ENCODE results near the gene EPB41L4B. TPM values are rescaled to one million over a fixed set of nuclear protein-coding genes. Genes with fewer than 3 reads are reported as not detected.

Gene EPB41L4B
- total RNA-seq, 1 experiment from 2014 or later = 8.1 TPM

GRCh38 chr9:109286571-109286977 is 34.3 kb downstream of the EPB41L4B start:
- ChIA-PET POLR2A (no interaction called here), RAD21 (ENCODE audit: low non-redundant PET in 1 of 2, low total read pairs in 2 of 2, uncharacterized antibody in 2 of 2, unreplicated experiment in 2 of 2) (no interaction called here), CTCF (no interaction called here)
- no peak for TF ChIP-seq ZBTB33 (IDR thresholded peaks at IDR 0.05; ENCODE audit: extremely low read depth, insufficient replicate concordance, low read length)
- TF ChIP-seq SIN3A (IDR thresholded peaks at IDR 0.05; ENCODE audit: low read depth) = no peak
- TF ChIP-seq ATF3 (IDR thresholded peaks at IDR 0.05) = no peak
- no peak for TF ChIP-seq SRF (IDR thresholded peaks at IDR 0.05; ENCODE audit: low read depth)
- no peak for TF ChIP-seq MAX (IDR thresholded peaks at IDR 0.05)
- TF ChIP-seq JUND (IDR thresholded peaks at IDR 0.05) = no peak
- TF ChIP-seq, protein P1, sequence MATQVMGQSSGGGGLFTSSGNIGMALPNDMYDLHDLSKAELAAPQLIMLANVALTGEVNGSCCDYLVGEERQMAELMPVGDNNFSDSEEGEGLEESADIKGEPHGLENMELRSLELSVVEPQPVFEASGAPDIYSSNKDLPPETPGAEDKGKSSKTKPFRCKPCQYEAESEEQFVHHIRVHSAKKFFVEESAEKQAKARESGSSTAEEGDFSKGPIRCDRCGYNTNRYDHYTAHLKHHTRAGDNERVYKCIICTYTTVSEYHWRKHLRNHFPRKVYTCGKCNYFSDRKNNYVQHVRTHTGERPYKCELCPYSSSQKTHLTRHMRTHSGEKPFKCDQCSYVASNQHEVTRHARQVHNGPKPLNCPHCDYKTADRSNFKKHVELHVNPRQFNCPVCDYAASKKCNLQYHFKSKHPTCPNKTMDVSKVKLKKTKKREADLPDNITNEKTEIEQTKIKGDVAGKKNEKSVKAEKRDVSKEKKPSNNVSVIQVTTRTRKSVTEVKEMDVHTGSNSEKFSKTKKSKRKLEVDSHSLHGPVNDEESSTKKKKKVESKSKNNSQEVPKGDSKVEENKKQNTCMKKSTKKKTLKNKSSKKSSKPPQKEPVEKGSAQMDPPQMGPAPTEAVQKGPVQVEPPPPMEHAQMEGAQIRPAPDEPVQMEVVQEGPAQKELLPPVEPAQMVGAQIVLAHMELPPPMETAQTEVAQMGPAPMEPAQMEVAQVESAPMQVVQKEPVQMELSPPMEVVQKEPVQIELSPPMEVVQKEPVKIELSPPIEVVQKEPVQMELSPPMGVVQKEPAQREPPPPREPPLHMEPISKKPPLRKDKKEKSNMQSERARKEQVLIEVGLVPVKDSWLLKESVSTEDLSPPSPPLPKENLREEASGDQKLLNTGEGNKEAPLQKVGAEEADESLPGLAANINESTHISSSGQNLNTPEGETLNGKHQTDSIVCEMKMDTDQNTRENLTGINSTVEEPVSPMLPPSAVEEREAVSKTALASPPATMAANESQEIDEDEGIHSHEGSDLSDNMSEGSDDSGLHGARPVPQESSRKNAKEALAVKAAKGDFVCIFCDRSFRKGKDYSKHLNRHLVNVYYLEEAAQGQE (IDR thresholded peaks at IDR 0.05; ENCODE audit: low read depth) = no peak
- TF ChIP-seq CBX3 (IDR thresholded peaks at IDR 0.05; ENCODE audit: low read depth) = no peak
- TF ChIP-seq, protein P2, sequence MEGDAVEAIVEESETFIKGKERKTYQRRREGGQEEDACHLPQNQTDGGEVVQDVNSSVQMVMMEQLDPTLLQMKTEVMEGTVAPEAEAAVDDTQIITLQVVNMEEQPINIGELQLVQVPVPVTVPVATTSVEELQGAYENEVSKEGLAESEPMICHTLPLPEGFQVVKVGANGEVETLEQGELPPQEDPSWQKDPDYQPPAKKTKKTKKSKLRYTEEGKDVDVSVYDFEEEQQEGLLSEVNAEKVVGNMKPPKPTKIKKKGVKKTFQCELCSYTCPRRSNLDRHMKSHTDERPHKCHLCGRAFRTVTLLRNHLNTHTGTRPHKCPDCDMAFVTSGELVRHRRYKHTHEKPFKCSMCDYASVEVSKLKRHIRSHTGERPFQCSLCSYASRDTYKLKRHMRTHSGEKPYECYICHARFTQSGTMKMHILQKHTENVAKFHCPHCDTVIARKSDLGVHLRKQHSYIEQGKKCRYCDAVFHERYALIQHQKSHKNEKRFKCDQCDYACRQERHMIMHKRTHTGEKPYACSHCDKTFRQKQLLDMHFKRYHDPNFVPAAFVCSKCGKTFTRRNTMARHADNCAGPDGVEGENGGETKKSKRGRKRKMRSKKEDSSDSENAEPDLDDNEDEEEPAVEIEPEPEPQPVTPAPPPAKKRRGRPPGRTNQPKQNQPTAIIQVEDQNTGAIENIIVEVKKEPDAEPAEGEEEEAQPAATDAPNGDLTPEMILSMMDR (IDR thresholded peaks at IDR 0.05 in 2 of 3, conservative IDR thresholded peaks at IDR 0.05 in 1 of 3; ENCODE audit: borderline replicate concordance in 1 of 3, insufficient read depth in 1 of 3, low read depth in 2 of 3, low read length in 2 of 3) = no peak
- no peak for TF ChIP-seq ZNF274 (IDR thresholded peaks at IDR 0.05; ENCODE audit: low read depth, low read length)
- no peak for TF ChIP-seq YY1 (IDR thresholded peaks at IDR 0.05; ENCODE audit: extremely low read depth, insufficient replicate concordance, low read depth, low read length)
- TF ChIP-seq ZFX (IDR thresholded peaks at IDR 0.05) = no peak
- no peak for TF ChIP-seq EZH2 (IDR thresholded peaks at IDR 0.05)
- no peak for TF ChIP-seq ELF1 (IDR thresholded peaks at IDR 0.05; ENCODE audit: borderline replicate concordance, low read depth)
- no peak for TF ChIP-seq POLR2A (IDR thresholded peaks at IDR 0.05; ENCODE audit: borderline replicate concordance, extremely low read depth, insufficient read depth, insufficient read length)
- TF ChIP-seq POLR2AphosphoS5 (IDR thresholded peaks at IDR 0.05; ENCODE audit: low read depth, low read length) = no peak
- TF ChIP-seq CEBPB (IDR thresholded peaks at IDR 0.05; ENCODE audit: low read depth) = no peak
- no peak for TF ChIP-seq FOSL1 (IDR thresholded peaks at IDR 0.05; ENCODE audit: low read depth)
- TF ChIP-seq SP1 (IDR thresholded peaks at IDR 0.05; ENCODE audit: low read depth) = no peak
- intact Hi-C loops (cut with micrococcal nuclease) = no loop called here
- H3K9me2 ChIP-seq (ENCODE audit: insufficient read depth) = no peaks in the 10 kb centered on the region
- no peaks in the 10 kb centered on the region for H4K20me1 ChIP-seq (ENCODE audit: insufficient read depth)
- H3K36me3 ChIP-seq (ENCODE audit: control insufficient read depth in 1 of 2, insufficient read depth in 2 of 2, low read length in 2 of 2) = no peaks in the 10 kb centered on the region
- no peak overlapping the region for H3K4me3 ChIP-seq (replicated peaks in 1 of 2; ENCODE audit: low read depth in 1 of 2, low read length in 2 of 2)
- no peaks in the 10 kb centered on the region for H3K27me3 ChIP-seq (ENCODE audit: insufficient read depth, low read length)
- H3K79me2 ChIP-seq (ENCODE audit: insufficient read depth, low read length) = 0 out of 2 replicates have a peak, but pooled peaks cover 3% of the 10 kb centered on the region
- no peak for DNase-seq (ENCODE audit: low read depth, low spot score)
- no peaks in the 10 kb centered on the region for H3K9me3 ChIP-seq (ENCODE audit: control insufficient read depth in 1 of 2, insufficient read depth in 1 of 2, low read depth in 1 of 2, low read length in 2 of 2)
- no peak overlapping the region for H3K9ac ChIP-seq (ENCODE audit: low read length)
- no peak overlapping the region for H2AFZ ChIP-seq (ENCODE audit: low read depth, low read length, poor library complexity, severe bottlenecking)
- ATAC-seq = no peak
- H3K27ac ChIP-seq (ENCODE audit: low read depth, low read length) = no peak overlapping the region
- no peaks in the 10 kb centered on the region for H3K4me1 ChIP-seq (ENCODE audit: control insufficient read depth in 1 of 2, insufficient read depth in 2 of 2, low read length in 2 of 2)
- no TSS peak for BruUV-seq (replicated peaks)
- no peak overlapping the region for H3K4me2 ChIP-seq (ENCODE audit: low read length)
